HEK293 (cell line): ENCODE measurements around the gene STARD13.

Experiments
- CTCF ChIA-PET: fragments of 350-600 bp; formaldehyde crosslinking; extraction: SDS; loops from one replicate; lab custom pipeline; 2021; ENCODE audit warnings: antibody characterized with exemption; lab: Yijun Ruan, JAX
- POLR2A ChIA-PET: fragments of 300-600 bp; formaldehyde crosslinking; extraction: SDS; loops from one replicate; lab custom pipeline; 2020; ENCODE audit warnings: antibody characterized with exemption, inconsistent platforms; lab: Yijun Ruan, JAX
- H3K27ac ChIP-seq: fragments of 200-500 bp; sonication (Bioruptor generic); 2 replicates; pipeline ENCODE4 v1.5.1; 2014; ENCODE audit warnings: low read depth, low read length, control low read depth, inconsistent platforms; ENCODE audit errors: extremely low read depth
- H3K36me3 ChIP-seq, 2 experiments: fragments of 200-500 bp in 1 of 2; sonication (Bioruptor generic) in 1 of 2; 1 replicate in 1 of 2; 2 replicates in 1 of 2; pipeline ENCODE4 v1.5.1; 2014 to 2017; ENCODE audit warnings: inconsistent platforms in 2 of 2, low read length in 2 of 2; ENCODE audit not compliant: control insufficient read depth in 2 of 2, insufficient read depth in 1 of 2
- H3K4me1 ChIP-seq: fragments of 200-500 bp; sonication (Bioruptor generic); 2 replicates; pipeline ENCODE4 v1.5.1; 2014; ENCODE audit warnings: mild to moderate bottlenecking, low read length, inconsistent platforms; ENCODE audit not compliant: control insufficient read depth, insufficient read depth
- H3K4me3 ChIP-seq: 2 replicates; pipeline ENCODE4 v1.5.1; 2011; ENCODE audit warnings: low read depth, mild to moderate bottlenecking, control low read depth, low read length, moderate library complexity
- H3K9me3 ChIP-seq: fragments of 200-500 bp; sonication (Bioruptor generic); 2 replicates; pipeline ENCODE4 v1.5.1; 2014; ENCODE audit warnings: low read depth, low read length, inconsistent platforms; ENCODE audit not compliant: control insufficient read depth, insufficient read depth
- FEZF1 ChIP-seq: fragments of 450-650 bp; formaldehyde crosslinking; IDR thresholded peaks from 2 replicates; pipeline ENCODE4 v1.5.1; 2016; ENCODE audit warnings: missing biosample characterization, missing genetic modification characterization
- PRDM1 ChIP-seq: fragments of 450-650 bp; formaldehyde crosslinking; IDR thresholded peaks from 2 replicates; pipeline ENCODE4; 2016; ENCODE audit warnings: missing biosample characterization, missing genetic modification characterization
- SP2 ChIP-seq: fragments of 450-650 bp; formaldehyde crosslinking; IDR thresholded peaks from 2 replicates; pipeline ENCODE4 v1.5.1; 2016; ENCODE audit warnings: missing biosample characterization, missing genetic modification characterization
- SP3 ChIP-seq: fragments of 450-650 bp; formaldehyde crosslinking; IDR thresholded peaks from 2 replicates; pipeline ENCODE4 v1.5.1; 2016; ENCODE audit warnings: missing biosample characterization, missing genetic modification characterization
- YY2 ChIP-seq: fragments of 450-650 bp; formaldehyde crosslinking; IDR thresholded peaks from 2 replicates; pipeline ENCODE4 v1.5.1; 2016; ENCODE audit warnings: missing biosample characterization, missing genetic modification characterization
- ZBTB17 ChIP-seq: fragments of 450-650 bp; formaldehyde crosslinking; IDR thresholded peaks from 2 replicates; pipeline ENCODE4 v1.5.1; 2016; ENCODE audit warnings: missing biosample characterization, missing genetic modification characterization
- ZBTB7A ChIP-seq: fragments of 450-650 bp; formaldehyde crosslinking; IDR thresholded peaks from 2 replicates; pipeline ENCODE4 v1.5.1; 2016; ENCODE audit warnings: low read depth, missing biosample characterization, missing genetic modification characterization
- ZNF155 ChIP-seq: fragments of 450-650 bp; formaldehyde crosslinking; IDR thresholded peaks from 2 replicates; pipeline ENCODE4 v1.5.1; 2016; ENCODE audit warnings: missing biosample characterization, missing genetic modification characterization
- ZNF169 ChIP-seq: fragments of 450-650 bp; formaldehyde crosslinking; IDR thresholded peaks from 2 replicates; pipeline ENCODE4 v1.5.1; 2016; ENCODE audit warnings: missing biosample characterization, missing genetic modification characterization
- ZNF248 ChIP-seq: fragments of 450-650 bp; formaldehyde crosslinking; IDR thresholded peaks from 2 replicates; pipeline ENCODE4 v1.5.1; 2017; ENCODE audit warnings: missing biosample characterization, missing genetic modification characterization
- ZNF311 ChIP-seq: fragments of 450-650 bp; formaldehyde crosslinking; IDR thresholded peaks from 2 replicates; pipeline ENCODE4 v1.5.1; 2017; ENCODE audit warnings: missing biosample characterization, missing genetic modification characterization, borderline replicate concordance
- ZNF335 ChIP-seq: fragments of 450-650 bp; formaldehyde crosslinking; conservative IDR thresholded peaks from 2 replicates; pipeline ENCODE4 v1.5.1; 2016; ENCODE audit warnings: missing biosample characterization, missing genetic modification characterization
- ZNF544 ChIP-seq: fragments of 450-650 bp; formaldehyde crosslinking; IDR thresholded peaks from 2 replicates; pipeline ENCODE4 v1.5.0; 2017; ENCODE audit warnings: missing biosample characterization, missing genetic modification characterization
- ZNF555 ChIP-seq: fragments of 450-650 bp; formaldehyde crosslinking; conservative IDR thresholded peaks from 2 replicates; pipeline ENCODE4 v1.5.1; 2017; ENCODE audit warnings: missing biosample characterization, mild to moderate bottlenecking, missing genetic modification characterization, inconsistent platforms
- ZNF600 ChIP-seq: fragments of 450-650 bp; formaldehyde crosslinking; IDR thresholded peaks from 2 replicates; pipeline ENCODE4 v1.5.1; 2016; ENCODE audit warnings: missing biosample characterization, missing genetic modification characterization
- ZNF660 ChIP-seq: fragments of 450-650 bp; IDR thresholded peaks from 2 replicates; pipeline ENCODE4 v1.5.1; 2018; ENCODE audit warnings: missing biosample characterization, mild to moderate bottlenecking, missing genetic modification characterization
- ZNF768 ChIP-seq: fragments of 450-650 bp; formaldehyde crosslinking; IDR thresholded peaks from 2 replicates; pipeline ENCODE4 v1.5.1; 2018; ENCODE audit warnings: missing biosample characterization, mild to moderate bottlenecking, missing genetic modification characterization
- ZNF830 ChIP-seq: fragments of 450-650 bp; IDR thresholded peaks from 2 replicates; pipeline ENCODE4 v1.5.0; 2018; ENCODE audit warnings: missing biosample characterization, missing genetic modification characterization, low read depth, mild to moderate bottlenecking, moderate library complexity
- ZSCAN30 ChIP-seq: fragments of 450-650 bp; IDR thresholded peaks from 2 replicates; pipeline ENCODE4 v1.5.1; 2018; ENCODE audit warnings: missing biosample characterization, mild to moderate bottlenecking, missing genetic modification characterization, moderate library complexity
- TF ChIP-seq, protein P1 (sequence below): fragments of 450-650 bp; formaldehyde crosslinking; IDR thresholded peaks from 2 replicates; pipeline ENCODE4 v1.5.1; 2016; ENCODE audit warnings: missing biosample characterization, missing genetic modification characterization
- TF ChIP-seq, protein P2 (sequence below): fragments of 450-650 bp; formaldehyde crosslinking; IDR thresholded peaks from 2 replicates; pipeline ENCODE4 v1.5.1; 2016; ENCODE audit warnings: missing biosample characterization, missing genetic modification characterization
- TF ChIP-seq, protein P3 (sequence below): fragments of 450-650 bp; formaldehyde crosslinking; IDR thresholded peaks from 2 replicates; pipeline ENCODE4 v1.5.1; 2016; ENCODE audit warnings: missing biosample characterization, missing genetic modification characterization
- TF ChIP-seq, protein P4 (sequence below): fragments of 450-650 bp; formaldehyde crosslinking; IDR thresholded peaks from 2 replicates; pipeline ENCODE4 v1.5.1; 2016; ENCODE audit warnings: missing biosample characterization, missing genetic modification characterization
- TF ChIP-seq, protein P5 (sequence below): fragments of 450-650 bp; formaldehyde crosslinking; IDR thresholded peaks from 2 replicates; pipeline ENCODE4 v1.5.1; 2016; ENCODE audit warnings: missing biosample characterization, missing genetic modification characterization

Gene STARD13, protein sequence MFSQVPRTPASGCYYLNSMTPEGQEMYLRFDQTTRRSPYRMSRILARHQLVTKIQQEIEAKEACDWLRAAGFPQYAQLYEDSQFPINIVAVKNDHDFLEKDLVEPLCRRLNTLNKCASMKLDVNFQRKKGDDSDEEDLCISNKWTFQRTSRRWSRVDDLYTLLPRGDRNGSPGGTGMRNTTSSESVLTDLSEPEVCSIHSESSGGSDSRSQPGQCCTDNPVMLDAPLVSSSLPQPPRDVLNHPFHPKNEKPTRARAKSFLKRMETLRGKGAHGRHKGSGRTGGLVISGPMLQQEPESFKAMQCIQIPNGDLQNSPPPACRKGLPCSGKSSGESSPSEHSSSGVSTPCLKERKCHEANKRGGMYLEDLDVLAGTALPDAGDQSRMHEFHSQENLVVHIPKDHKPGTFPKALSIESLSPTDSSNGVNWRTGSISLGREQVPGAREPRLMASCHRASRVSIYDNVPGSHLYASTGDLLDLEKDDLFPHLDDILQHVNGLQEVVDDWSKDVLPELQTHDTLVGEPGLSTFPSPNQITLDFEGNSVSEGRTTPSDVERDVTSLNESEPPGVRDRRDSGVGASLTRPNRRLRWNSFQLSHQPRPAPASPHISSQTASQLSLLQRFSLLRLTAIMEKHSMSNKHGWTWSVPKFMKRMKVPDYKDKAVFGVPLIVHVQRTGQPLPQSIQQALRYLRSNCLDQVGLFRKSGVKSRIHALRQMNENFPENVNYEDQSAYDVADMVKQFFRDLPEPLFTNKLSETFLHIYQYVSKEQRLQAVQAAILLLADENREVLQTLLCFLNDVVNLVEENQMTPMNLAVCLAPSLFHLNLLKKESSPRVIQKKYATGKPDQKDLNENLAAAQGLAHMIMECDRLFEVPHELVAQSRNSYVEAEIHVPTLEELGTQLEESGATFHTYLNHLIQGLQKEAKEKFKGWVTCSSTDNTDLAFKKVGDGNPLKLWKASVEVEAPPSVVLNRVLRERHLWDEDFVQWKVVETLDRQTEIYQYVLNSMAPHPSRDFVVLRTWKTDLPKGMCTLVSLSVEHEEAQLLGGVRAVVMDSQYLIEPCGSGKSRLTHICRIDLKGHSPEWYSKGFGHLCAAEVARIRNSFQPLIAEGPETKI

DNA sequence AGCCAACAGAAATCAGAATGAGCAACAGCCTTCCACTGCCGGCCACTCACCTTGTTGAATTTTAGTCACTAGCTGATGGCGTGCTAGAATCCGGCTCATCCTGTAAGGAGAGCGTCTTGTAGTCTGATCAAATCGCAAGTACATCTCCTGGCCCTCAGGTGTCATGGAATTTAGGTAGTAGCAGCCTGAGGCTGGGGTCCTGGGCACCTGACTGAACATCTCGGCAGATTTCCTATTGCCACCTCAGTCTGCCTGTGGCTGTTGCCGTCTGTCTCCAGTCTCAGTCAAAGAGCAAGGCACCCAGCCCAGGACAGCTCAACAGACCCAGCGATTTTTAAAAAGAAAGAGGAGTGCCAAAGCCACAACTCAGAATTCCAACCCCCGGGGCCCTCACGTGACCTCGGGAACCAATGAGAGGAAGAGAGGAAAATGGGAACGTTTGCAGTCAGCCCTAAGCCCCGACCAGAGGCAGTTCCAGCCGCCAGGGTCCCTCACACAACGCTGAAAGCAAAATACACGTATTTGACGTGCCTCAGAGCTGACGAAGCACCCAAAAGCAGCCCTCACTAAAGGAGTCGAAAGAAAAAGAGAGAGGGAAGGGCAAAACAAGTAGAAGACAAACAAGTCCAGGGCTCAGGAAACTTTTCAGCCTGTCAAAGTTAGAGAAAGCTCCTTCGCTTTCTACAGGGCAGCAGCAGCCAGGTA is at the start of gene STARD13:
Gene STARD13 (minus strand): TSS at position 336 of the 705 bp plus-strand sequence. CDS start 117 bp downstream, at position 219.
- POLR2A ChIA-PET = interaction anchor here (0.8 kb wide), 1 partner anchor 59 kb away, joined by 5 read pairs; no protein-coding TSS in a partner anchor
- TF ChIP-seq ZBTB17 (tag by site-specific recombination) = peak; percentile 87
- 0 out of 2 replicates have a peak, but pooled peaks have one; percentile 17 for TF ChIP-seq SP3
- 0 out of 2 replicates have a peak, but pooled peaks have one; percentile 56 for TF ChIP-seq ZSCAN30
- no peak for TF ChIP-seq ZNF248 (tag by site-specific recombination)
- TF ChIP-seq ZNF600 (tag by site-specific recombination) = peak; percentile 81
- TF ChIP-seq ZNF544 (tag by site-specific recombination) = no peak
- TF ChIP-seq, protein P1, sequence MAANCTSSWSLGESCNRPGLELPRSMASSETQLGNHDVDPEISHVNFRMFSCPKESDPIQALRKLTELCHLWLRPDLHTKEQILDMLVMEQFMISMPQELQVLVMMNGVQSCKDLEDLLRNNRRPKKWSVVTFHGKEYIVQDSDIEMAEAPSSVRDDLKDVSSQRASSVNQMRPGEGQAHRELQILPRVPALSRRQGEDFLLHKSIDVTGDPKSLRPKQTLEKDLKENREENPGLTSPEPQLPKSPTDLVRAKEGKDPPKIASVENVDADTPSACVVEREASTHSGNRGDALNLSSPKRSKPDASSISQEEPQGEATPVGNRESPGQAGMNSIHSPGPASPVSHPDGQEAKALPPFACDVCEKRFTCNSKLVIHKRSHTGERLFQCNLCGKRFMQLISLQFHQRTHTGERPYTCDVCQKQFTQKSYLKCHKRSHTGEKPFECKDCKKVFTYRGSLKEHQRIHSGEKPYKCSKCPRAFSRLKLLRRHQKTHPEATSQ (tag by site-specific recombination) = no peak
- TF ChIP-seq YY2 = no peak
- 0 out of 2 replicates have a peak, but pooled peaks have one; percentile 26 for TF ChIP-seq FEZF1
- TF ChIP-seq ZNF830 (tag by site-specific recombination) = no peak
- TF ChIP-seq ZBTB7A (tag by site-specific recombination) = no peak
- TF ChIP-seq, protein P2, sequence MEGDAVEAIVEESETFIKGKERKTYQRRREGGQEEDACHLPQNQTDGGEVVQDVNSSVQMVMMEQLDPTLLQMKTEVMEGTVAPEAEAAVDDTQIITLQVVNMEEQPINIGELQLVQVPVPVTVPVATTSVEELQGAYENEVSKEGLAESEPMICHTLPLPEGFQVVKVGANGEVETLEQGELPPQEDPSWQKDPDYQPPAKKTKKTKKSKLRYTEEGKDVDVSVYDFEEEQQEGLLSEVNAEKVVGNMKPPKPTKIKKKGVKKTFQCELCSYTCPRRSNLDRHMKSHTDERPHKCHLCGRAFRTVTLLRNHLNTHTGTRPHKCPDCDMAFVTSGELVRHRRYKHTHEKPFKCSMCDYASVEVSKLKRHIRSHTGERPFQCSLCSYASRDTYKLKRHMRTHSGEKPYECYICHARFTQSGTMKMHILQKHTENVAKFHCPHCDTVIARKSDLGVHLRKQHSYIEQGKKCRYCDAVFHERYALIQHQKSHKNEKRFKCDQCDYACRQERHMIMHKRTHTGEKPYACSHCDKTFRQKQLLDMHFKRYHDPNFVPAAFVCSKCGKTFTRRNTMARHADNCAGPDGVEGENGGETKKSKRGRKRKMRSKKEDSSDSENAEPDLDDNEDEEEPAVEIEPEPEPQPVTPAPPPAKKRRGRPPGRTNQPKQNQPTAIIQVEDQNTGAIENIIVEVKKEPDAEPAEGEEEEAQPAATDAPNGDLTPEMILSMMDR (tag by site-specific recombination) = peak; percentile 20; the same call in 1 of the 2 replicates
- no peak for TF ChIP-seq ZNF311 (tag by site-specific recombination)
- no peak for TF ChIP-seq ZNF169
- TF ChIP-seq, protein P3, sequence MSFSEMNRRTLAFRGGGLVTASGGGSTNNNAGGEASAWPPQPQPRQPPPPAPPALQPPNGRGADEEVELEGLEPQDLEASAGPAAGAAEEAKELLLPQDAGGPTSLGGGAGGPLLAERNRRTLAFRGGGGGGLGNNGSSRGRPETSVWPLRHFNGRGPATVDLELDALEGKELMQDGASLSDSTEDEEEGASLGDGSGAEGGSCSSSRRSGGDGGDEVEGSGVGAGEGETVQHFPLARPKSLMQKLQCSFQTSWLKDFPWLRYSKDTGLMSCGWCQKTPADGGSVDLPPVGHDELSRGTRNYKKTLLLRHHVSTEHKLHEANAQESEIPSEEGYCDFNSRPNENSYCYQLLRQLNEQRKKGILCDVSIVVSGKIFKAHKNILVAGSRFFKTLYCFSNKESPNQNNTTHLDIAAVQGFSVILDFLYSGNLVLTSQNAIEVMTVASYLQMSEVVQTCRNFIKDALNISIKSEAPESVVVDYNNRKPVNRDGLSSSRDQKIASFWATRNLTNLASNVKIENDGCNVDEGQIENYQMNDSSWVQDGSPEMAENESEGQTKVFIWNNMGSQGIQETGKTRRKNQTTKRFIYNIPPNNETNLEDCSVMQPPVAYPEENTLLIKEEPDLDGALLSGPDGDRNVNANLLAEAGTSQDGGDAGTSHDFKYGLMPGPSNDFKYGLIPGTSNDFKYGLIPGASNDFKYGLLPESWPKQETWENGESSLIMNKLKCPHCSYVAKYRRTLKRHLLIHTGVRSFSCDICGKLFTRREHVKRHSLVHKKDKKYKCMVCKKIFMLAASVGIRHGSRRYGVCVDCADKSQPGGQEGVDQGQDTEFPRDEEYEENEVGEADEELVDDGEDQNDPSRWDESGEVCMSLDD = no peak
- no peak for TF ChIP-seq ZNF768 (tag by site-specific recombination)
- TF ChIP-seq, protein P4, sequence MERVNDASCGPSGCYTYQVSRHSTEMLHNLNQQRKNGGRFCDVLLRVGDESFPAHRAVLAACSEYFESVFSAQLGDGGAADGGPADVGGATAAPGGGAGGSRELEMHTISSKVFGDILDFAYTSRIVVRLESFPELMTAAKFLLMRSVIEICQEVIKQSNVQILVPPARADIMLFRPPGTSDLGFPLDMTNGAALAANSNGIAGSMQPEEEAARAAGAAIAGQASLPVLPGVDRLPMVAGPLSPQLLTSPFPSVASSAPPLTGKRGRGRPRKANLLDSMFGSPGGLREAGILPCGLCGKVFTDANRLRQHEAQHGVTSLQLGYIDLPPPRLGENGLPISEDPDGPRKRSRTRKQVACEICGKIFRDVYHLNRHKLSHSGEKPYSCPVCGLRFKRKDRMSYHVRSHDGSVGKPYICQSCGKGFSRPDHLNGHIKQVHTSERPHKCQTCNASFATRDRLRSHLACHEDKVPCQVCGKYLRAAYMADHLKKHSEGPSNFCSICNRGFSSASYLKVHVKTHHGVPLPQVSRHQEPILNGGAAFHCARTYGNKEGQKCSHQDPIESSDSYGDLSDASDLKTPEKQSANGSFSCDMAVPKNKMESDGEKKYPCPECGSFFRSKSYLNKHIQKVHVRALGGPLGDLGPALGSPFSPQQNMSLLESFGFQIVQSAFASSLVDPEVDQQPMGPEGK (tag by site-specific recombination) = peak; percentile 42; the same call in 1 of the 2 replicates
- TF ChIP-seq ZNF660 (tag by site-specific recombination) = peak; percentile 63; the same call in 1 of the 2 replicates
- TF ChIP-seq ZNF555 (tag by site-specific recombination) = no peak
- TF ChIP-seq, protein P5, sequence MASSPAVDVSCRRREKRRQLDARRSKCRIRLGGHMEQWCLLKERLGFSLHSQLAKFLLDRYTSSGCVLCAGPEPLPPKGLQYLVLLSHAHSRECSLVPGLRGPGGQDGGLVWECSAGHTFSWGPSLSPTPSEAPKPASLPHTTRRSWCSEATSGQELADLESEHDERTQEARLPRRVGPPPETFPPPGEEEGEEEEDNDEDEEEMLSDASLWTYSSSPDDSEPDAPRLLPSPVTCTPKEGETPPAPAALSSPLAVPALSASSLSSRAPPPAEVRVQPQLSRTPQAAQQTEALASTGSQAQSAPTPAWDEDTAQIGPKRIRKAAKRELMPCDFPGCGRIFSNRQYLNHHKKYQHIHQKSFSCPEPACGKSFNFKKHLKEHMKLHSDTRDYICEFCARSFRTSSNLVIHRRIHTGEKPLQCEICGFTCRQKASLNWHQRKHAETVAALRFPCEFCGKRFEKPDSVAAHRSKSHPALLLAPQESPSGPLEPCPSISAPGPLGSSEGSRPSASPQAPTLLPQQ (tag by site-specific recombination) = 0 out of 2 replicates have a peak, but pooled peaks have one; percentile 23
- no peak for TF ChIP-seq ZNF155 (tag by site-specific recombination)
- peak; percentile 97 for TF ChIP-seq PRDM1 (tag by site-specific recombination)
- TF ChIP-seq SP2 (tag by site-specific recombination) = peak; percentile 48
- peak; percentile 81 for TF ChIP-seq ZNF335 (tag by site-specific recombination)

More for the DNA sequence above, at the start of gene STARD13:
- Histone ChIP-seq H3K4me3 (peak within 1 kb of the TSS; percentile 69), H3K36me3 (no peaks in the 10 kb centered on the region), H3K4me1 (no peaks in the 10 kb centered on the region), H3K27ac (peak within 1 kb of the TSS; percentile 8; the same call in 1 of the 2 replicates), H3K9me3 (no peaks in the 10 kb centered on the region)
- CTCF ChIA-PET = interaction anchor here (0.7 to 1.2 kb wide), 3 partner anchors 9 to 153 kb away, joined by 3 to 5 read pairs (median 3); no protein-coding TSS in a partner anchor
